A673 (cell line): ENCODE results near the gene OCLN. TPM values are rescaled to one million over a fixed set of nuclear protein-coding genes. Genes with fewer than 3 reads are reported as not detected.

Source experiments
- BruUV-seq: library from RNA; stranded (reverse); fragments of 400-500 nt; replicated peaks from 2 replicates; lab custom pipeline; 2021; lab: Mats Ljungman, UMichigan
- CTCF ChIA-PET: fragments of 300-600 bp; sonication (Branson Sonifier 250); formaldehyde crosslinking; loops from one replicate; lab custom pipeline; 2022; ENCODE audit warnings: antibody characterized with exemption; lab: Charles Lee
- POLR2A ChIA-PET: fragments of 300-600 bp; sonication (Branson Sonifier 250); formaldehyde crosslinking; loops from one replicate; lab custom pipeline; 2022; ENCODE audit warnings: antibody characterized with exemption; ENCODE audit not compliant: low non-redundant PET; lab: Charles Lee
- DNase-seq: peaks from one replicate; pipeline ENCODE4 v3.0.0-alpha.2; 2015; ENCODE audit warnings: low spot score
- H3K27ac ChIP-seq: fragments of 200-600 bp; sonication (generic); 2 replicates; pipeline ENCODE4 v1.5.1; 2016; ENCODE audit warnings: mixed run types, low read depth, mild to moderate bottlenecking, mixed read lengths, antibody characterized with exemption, low read length; ENCODE audit not compliant: poor library complexity, severe bottlenecking
- H3K27me3 ChIP-seq: fragments of 200-600 bp; sonication (generic); replicated peaks from 2 replicates; pipeline ENCODE4 v1.6.1; 2017; ENCODE audit warnings: mixed run types, low read depth, mild to moderate bottlenecking, mixed read lengths, antibody characterized with exemption, low read length; ENCODE audit not compliant: insufficient read depth, poor library complexity
- H3K36me3 ChIP-seq: fragments of 200-600 bp; sonication (generic); 2 replicates; pipeline ENCODE4 v1.6.1; 2016; ENCODE audit warnings: mixed run types, mild to moderate bottlenecking, mixed read lengths, antibody characterized with exemption, low read length; ENCODE audit not compliant: insufficient read depth, poor library complexity, severe bottlenecking
- H3K4me1 ChIP-seq: fragments of 200-600 bp; sonication (generic); 2 replicates; pipeline ENCODE4 v1.6.1; 2017; ENCODE audit warnings: mixed run types, mild to moderate bottlenecking, mixed read lengths, antibody characterized with exemption, low read length; ENCODE audit not compliant: insufficient read depth, poor library complexity, severe bottlenecking
- H3K4me3 ChIP-seq: fragments of 200-600 bp; sonication (generic); 2 replicates; pipeline ENCODE4 v1.5.1; 2016; ENCODE audit warnings: low read depth, mixed run types, mild to moderate bottlenecking, mixed read lengths, low read length; ENCODE audit not compliant: poor library complexity, severe bottlenecking
- H3K9me3 ChIP-seq: fragments of 200-600 bp; sonication (generic); 2 replicates; pipeline ENCODE4 v1.6.1; 2016; ENCODE audit warnings: mixed run types, low read depth, mild to moderate bottlenecking, mixed read lengths, antibody characterized with exemption, low read length; ENCODE audit not compliant: poor library complexity, severe bottlenecking
- CTCF ChIP-seq: fragments of 300-800, 200-600 bp; sonication (generic); conservative IDR thresholded peaks from 2 replicates; pipeline ENCODE4 v1.5.1; 2017; ENCODE audit warnings: low read depth, mild to moderate bottlenecking, antibody characterized with exemption, low read length, moderate library complexity, mixed read lengths
- EZH2 ChIP-seq: fragments of 200-600 bp; sonication (generic); IDR thresholded peaks from 2 replicates; pipeline ENCODE4 v1.6.1; 2017; ENCODE audit warnings: borderline replicate concordance, low read depth, mild to moderate bottlenecking, mixed read lengths, antibody characterized with exemption, low read length; ENCODE audit not compliant: poor library complexity, severe bottlenecking
- intact Hi-C: fragments of 100-400 bp; cut with micrococcal nuclease; formaldehyde crosslinking; loops from one replicate; pipeline ENCODE4 v1.10.0; 2022; ENCODE audit not compliant: unreplicated experiment
- total RNA-seq: library from RNA; stranded (reverse); gene quantifications from 2 replicates; pipeline ENCODE4 v1.2.3, GENCODE V29; 2021

The OCLN gene
- total RNA-seq, 1 experiment from 2014 or later: 14.1 TPM

- H3K9me3 ChIP-seq: no peaks in the 10 kb centered on the region
- no TSS peak for BruUV-seq
- no peaks in the 10 kb centered on the region for H3K36me3 ChIP-seq
- no peak overlapping the region for H3K4me3 ChIP-seq
- TF ChIP-seq CTCF (no peak), EZH2 (no peak)
- POLR2A ChIA-PET: no interaction called here
- H3K27ac ChIP-seq: no peak overlapping the region
- peaks cover 1% of the 10 kb centered on the region for H3K4me1 ChIP-seq
- intact Hi-C loops: no loop called here
- H3K27me3 ChIP-seq: no peaks in the 10 kb centered on the region
- CTCF ChIA-PET: no interaction called here
- DNase-seq: no peak
These were observed 4.5 kb downstream of the OCLN start for GRCh38 chr5:69497006-69497520.

- DNase-seq: no peak
- CTCF ChIA-PET: no interaction called here
- TF ChIP-seq EZH2 (no peak), CTCF (no peak)
These were observed 5.8 kb downstream of the OCLN start for GRCh38 chr5:69498384-69498783.

GRCh38 chr5:69502367-69502766, 9.8 kb downstream of the OCLN start:
- ChIA-PET POLR2A (no interaction called here), CTCF (no interaction called here)
- Histone ChIP-seq H3K36me3 (no peaks in the 10 kb centered on the region), H3K9me3 (no peaks in the 10 kb centered on the region), H3K4me3 (no peak overlapping the region), H3K27ac (no peak overlapping the region), H3K27me3 (no peaks in the 10 kb centered on the region), H3K4me1 (peaks cover 3% of the 10 kb centered on the region)
- BruUV-seq: no TSS peak
- DNase-seq: no peak
- intact Hi-C loops: no loop called here
- no peak for TF ChIP-seq CTCF
- TF ChIP-seq EZH2: no peak

More at GRCh38 chr5:69498384-69498783, 5.8 kb downstream of the OCLN start:
- Histone ChIP-seq H3K4me3 (no peak overlapping the region), H3K4me1 (peaks cover 3% of the 10 kb centered on the region), H3K9me3 (no peaks in the 10 kb centered on the region), H3K36me3 (no peaks in the 10 kb centered on the region), H3K27me3 (no peaks in the 10 kb centered on the region), H3K27ac (no peak overlapping the region)
- BruUV-seq: no TSS peak
- POLR2A ChIA-PET: no interaction called here
- intact Hi-C loops: no loop called here
